ENCODE results near the gene IGF2BP2. TPM values are rescaled to one million over a fixed set of nuclear protein-coding genes. Genes with fewer than 3 reads are reported as not detected.

The IGF2BP2 gene
- total RNA-seq, 4 donors from 2014 or later: 29.3 to 49.8 (median 41.8) TPM

DNA sequence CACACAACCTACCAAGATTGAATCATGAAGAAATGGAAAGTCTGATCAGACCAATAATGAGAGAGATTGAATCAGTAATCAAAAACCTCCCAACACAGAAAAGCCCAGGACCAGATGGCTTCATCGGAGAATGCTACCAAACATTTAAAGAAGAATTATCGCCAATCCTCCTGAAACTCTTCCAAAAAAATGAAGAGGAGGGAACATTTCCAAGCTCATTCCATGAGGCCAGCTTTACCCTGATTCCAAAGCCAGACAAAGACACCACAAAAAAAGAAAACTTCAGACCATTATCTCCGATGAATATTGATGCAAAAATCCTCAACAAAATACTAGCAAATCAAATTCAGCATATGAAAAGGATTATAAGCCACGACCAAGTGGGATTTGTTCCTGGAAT is 144.6 kb downstream of the IGF2BP2 start:
- H3K4me3 ChIP-seq: no peak overlapping the region
- no peaks in the 10 kb centered on the region for H3K27me3 ChIP-seq
- TF ChIP-seq, protein P1, sequence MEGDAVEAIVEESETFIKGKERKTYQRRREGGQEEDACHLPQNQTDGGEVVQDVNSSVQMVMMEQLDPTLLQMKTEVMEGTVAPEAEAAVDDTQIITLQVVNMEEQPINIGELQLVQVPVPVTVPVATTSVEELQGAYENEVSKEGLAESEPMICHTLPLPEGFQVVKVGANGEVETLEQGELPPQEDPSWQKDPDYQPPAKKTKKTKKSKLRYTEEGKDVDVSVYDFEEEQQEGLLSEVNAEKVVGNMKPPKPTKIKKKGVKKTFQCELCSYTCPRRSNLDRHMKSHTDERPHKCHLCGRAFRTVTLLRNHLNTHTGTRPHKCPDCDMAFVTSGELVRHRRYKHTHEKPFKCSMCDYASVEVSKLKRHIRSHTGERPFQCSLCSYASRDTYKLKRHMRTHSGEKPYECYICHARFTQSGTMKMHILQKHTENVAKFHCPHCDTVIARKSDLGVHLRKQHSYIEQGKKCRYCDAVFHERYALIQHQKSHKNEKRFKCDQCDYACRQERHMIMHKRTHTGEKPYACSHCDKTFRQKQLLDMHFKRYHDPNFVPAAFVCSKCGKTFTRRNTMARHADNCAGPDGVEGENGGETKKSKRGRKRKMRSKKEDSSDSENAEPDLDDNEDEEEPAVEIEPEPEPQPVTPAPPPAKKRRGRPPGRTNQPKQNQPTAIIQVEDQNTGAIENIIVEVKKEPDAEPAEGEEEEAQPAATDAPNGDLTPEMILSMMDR (IDR thresholded peaks at IDR 0.05): no peak
- no peak for TF ChIP-seq EP300 (IDR thresholded peaks at IDR 0.05)
- TF ChIP-seq POLR2A (IDR thresholded peaks at IDR 0.05): no peak
- H3K9me3 ChIP-seq: peaks cover 0 to 10% (median 0%) of the 10 kb centered on the region in 4 donors
- no peak for DNase-seq (ENCODE audit: low spot score in 2 of 2)
- peaks cover 0 to 39% (median 0%) of the 10 kb centered on the region in 3 donors for H3K36me3 ChIP-seq
- 53 to 64% methylated on average over 4 of the region's 4 CpGs for WGBS, 2 donors
- peaks cover 0 to 4% (median 0%) of the 10 kb centered on the region in 4 donors for H3K4me1 ChIP-seq
- H3K27ac ChIP-seq: no peak overlapping the region

DNA sequence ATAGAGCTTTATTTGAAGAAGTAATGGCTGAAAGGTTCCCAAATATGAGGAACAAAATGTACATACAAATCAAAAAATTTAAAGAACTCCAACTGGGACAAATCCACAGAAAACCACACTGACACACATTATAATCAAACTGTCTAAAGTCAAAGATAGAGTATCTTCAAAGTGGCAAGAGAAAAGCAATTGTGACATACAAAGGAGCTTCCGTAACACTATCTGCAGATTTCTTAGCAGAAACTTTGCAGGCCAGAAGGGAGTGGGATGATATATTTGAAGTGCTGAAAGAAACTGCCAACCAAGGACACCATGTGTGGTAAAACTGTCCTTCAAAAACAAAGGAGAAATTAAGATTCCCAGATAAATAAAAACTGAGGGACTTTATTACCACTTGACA is 146.8 kb downstream of the IGF2BP2 start:
- Histone ChIP-seq H3K4me3 (no peak overlapping the region), H3K4me1 (peaks cover 0 to 4% (median 0%) of the 10 kb centered on the region in 4 donors), H3K27me3 (no peaks in the 10 kb centered on the region), H3K27ac (peak overlapping the region in 1 of 4 donors; percentile 64), H3K36me3 (peaks cover 0 to 43% (median 0%) of the 10 kb centered on the region in 3 donors), H3K9me3 (peaks cover 0 to 10% (median 0%) of the 10 kb centered on the region in 4 donors)
- no peak for DNase-seq (ENCODE audit: low spot score in 2 of 2)
- 45 to 92% methylated on average over 1 of the region's 1 CpG for WGBS, 2 donors
- TF ChIP-seq EP300 (IDR thresholded peaks at IDR 0.05): no peak
- no peak for TF ChIP-seq POLR2A (IDR thresholded peaks at IDR 0.05)
- TF ChIP-seq, protein P1 (IDR thresholded peaks at IDR 0.05): no peak

DNA sequence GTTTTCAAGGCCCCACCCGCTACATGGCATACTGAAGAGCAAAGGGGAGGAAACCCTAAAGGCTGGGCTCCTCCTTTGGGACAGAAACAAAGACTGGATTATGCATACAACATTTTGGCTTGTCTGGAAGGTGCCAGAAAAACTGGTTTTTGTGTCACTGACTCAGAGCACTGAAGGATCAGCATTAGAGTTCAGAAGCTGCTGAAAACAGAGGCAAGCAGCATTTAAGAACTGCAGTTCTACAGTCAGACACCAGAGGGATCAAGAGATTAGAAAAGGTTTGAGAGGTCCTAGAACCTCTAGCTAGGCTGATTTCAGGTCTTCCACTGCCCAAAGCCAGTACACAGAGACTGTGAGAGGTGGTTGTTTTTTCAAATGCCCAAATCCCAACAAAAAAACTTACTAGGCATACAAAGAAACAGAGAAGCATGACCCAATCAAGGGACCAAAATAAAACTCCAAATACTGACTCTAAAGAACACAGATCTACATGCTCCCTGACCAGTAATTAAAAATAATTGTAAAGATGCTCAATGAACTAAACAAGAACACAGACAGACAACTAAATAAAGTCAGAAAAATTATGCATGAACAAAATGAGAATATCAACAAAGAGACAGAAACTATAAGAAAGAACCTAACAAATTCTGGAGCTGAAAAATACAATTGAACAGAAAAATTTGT is 147.6 kb downstream of the IGF2BP2 start:
- H3K36me3 ChIP-seq: peaks cover 0 to 44% (median 0%) of the 10 kb centered on the region in 3 donors
- WGBS, 2 donors: 86 to 88% methylated on average over 1 of the region's 1 CpG
- no peak for TF ChIP-seq POLR2A (IDR thresholded peaks at IDR 0.05)
- TF ChIP-seq, protein P1 (IDR thresholded peaks at IDR 0.05): peak; percentile 51 to 69 (median 67)

DNA sequence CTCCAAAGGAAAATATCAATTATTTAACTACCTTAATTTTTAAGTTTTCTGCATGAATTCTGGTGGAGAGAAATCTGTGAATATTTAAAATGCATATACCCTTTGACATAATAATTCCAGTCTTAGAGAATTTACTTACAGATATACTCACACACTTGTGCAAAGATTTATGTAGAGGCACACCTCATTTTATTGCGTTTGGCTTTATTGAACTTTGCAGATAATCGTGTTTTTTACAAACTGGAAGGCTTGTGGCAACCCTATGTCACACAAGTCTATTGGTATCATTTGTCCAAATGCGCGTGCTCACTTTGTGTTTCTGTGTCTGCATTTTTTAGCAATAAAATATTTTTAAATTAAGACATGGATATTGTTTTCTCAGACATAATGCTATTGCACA is 157.3 kb downstream of the IGF2BP2 start:
- Histone ChIP-seq H3K4me3 (no peak overlapping the region), H3K36me3 (peaks cover 0 to 38% (median 0%) of the 10 kb centered on the region in 3 donors), H3K27ac (no peak overlapping the region), H3K27me3 (no peaks in the 10 kb centered on the region), H3K4me1 (no peaks in the 10 kb centered on the region), H3K9me3 (peaks cover 0 to 5% (median 0%) of the 10 kb centered on the region in 4 donors)
- 91% methylated on average over 4 of the region's 4 CpGs for WGBS, 2 donors
- TF ChIP-seq EP300 (IDR thresholded peaks at IDR 0.05): no peak
- TF ChIP-seq POLR2A (IDR thresholded peaks at IDR 0.05): no peak
- TF ChIP-seq, protein P1 (IDR thresholded peaks at IDR 0.05): no peak
- no peak for DNase-seq (ENCODE audit: low spot score in 2 of 2)

More for the DNA sequence above, 147.6 kb downstream of the IGF2BP2 start:
- H3K4me1 ChIP-seq: peaks cover 0 to 4% (median 0%) of the 10 kb centered on the region in 4 donors
- H3K27me3 ChIP-seq: no peaks in the 10 kb centered on the region
- no peak overlapping the region for H3K4me3 ChIP-seq
- peaks cover 0 to 10% (median 0%) of the 10 kb centered on the region in 4 donors for H3K9me3 ChIP-seq
- no peak for DNase-seq (ENCODE audit: low spot score in 2 of 2)
- peak overlapping the region in 2 of 4 donors; percentile 0 to 64 for H3K27ac ChIP-seq

DNA sequence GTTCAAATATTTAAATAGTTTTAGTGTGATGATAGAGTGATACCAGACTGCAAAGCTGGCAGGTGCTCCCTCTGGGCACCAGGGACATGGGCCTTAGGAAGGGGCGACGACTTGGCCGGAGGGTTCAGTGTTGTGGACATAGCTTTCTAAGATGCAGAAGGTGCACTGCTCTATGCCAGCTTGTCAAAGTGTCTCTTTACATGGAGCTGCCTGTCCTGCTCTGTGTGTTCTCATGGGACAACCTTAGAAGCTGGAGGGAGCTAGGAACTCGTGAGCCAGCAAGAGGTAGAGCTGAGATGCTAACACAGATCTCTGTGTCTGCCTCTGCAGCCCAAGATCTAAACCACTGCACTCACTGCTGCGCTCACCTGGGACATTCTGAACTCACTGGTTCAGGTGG is 160.9 kb downstream of the IGF2BP2 start:
- Histone ChIP-seq H3K27ac (no peak overlapping the region), H3K4me1 (peaks cover 0 to 23% (median 18%) of the 10 kb centered on the region in 4 donors), H3K9me3 (peaks cover 0 to 5% (median 0%) of the 10 kb centered on the region in 4 donors), H3K36me3 (peaks cover 0 to 17% (median 0%) of the 10 kb centered on the region in 3 donors), H3K4me3 (no peak overlapping the region), H3K27me3 (no peaks in the 10 kb centered on the region)
- DNase-seq (ENCODE audit: low spot score in 2 of 2): no peak
- TF ChIP-seq EP300 (IDR thresholded peaks at IDR 0.05) (no peak), POLR2A (IDR thresholded peaks at IDR 0.05) (no peak)
- TF ChIP-seq, protein P1 (IDR thresholded peaks at IDR 0.05): no peak
- 100% methylated on average over 5 of the region's 5 CpGs for WGBS, 2 donors
